Adrenal gland (tissue), 5 donors: Measurements from ENCODE around the gene ARHGEF16.

Experiments used
- POLR2A ChIP-seq, 2 donors: fragments of 450-650 bp; IDR thresholded peaks; one replicate each; pipeline ENCODE4 v1.6.1; 2017; ENCODE audit warnings: antibody characterized with exemption in 2 of 2, mild to moderate bottlenecking in 2 of 2, moderate library complexity in 1 of 2
- TF ChIP-seq, protein P1 (sequence below), 6 experiments: fragments of 450-650 bp in 4 of 6; fragments of 200-600 bp in 2 of 6; sonication (generic) in 1 of 6; IDR thresholded peaks; 1 replicate in 5 of 6; 2 replicates in 1 of 6; pipeline versions ENCODE4 v1.5.1 to v1.8.0; 2016 to 2021; ENCODE audit warnings: antibody characterized with exemption in 6 of 6, mild to moderate bottlenecking in 2 of 6, moderate library complexity in 1 of 6
- donor health status: DM: no; HTN: no; CAD: no.

GRCh38 chr1:3469849-3470649, 15.6 kb downstream of the ARHGEF16 start:
- TF ChIP-seq, protein P1, sequence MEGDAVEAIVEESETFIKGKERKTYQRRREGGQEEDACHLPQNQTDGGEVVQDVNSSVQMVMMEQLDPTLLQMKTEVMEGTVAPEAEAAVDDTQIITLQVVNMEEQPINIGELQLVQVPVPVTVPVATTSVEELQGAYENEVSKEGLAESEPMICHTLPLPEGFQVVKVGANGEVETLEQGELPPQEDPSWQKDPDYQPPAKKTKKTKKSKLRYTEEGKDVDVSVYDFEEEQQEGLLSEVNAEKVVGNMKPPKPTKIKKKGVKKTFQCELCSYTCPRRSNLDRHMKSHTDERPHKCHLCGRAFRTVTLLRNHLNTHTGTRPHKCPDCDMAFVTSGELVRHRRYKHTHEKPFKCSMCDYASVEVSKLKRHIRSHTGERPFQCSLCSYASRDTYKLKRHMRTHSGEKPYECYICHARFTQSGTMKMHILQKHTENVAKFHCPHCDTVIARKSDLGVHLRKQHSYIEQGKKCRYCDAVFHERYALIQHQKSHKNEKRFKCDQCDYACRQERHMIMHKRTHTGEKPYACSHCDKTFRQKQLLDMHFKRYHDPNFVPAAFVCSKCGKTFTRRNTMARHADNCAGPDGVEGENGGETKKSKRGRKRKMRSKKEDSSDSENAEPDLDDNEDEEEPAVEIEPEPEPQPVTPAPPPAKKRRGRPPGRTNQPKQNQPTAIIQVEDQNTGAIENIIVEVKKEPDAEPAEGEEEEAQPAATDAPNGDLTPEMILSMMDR (IDR thresholded peaks at IDR 0.05) = no peak
- no peak for TF ChIP-seq POLR2A (IDR thresholded peaks at IDR 0.05)
